K562 (cell line): ENCODE measurements around the gene CLK3.
"Not testable (repeated sequence)": the region's sequence is repeated elsewhere in the genome, so short reads cannot be mapped to it uniquely, and the experiment has no call there.

Experiments
- ATF6 ChIP-seq: sonication (generic); formaldehyde crosslinking; IDR thresholded peaks from 2 replicates; pipeline ENCODE4 v1.4.0; 2020; ENCODE audit warnings: mild to moderate bottlenecking, missing genetic modification reagents
- BRF2 ChIP-seq: IDR thresholded peaks from 3 replicates; pipeline ENCODE4 v1.6.1; 2011; ENCODE audit warnings: borderline replicate concordance, mild to moderate bottlenecking; ENCODE audit not compliant: insufficient read length, insufficient read depth
- CREM ChIP-seq: IDR thresholded peaks from 2 replicates; pipeline ENCODE4 v1.6.1; 2014; ENCODE audit warnings: antibody characterized with exemption, low read depth
- MAX ChIP-seq: sonication (generic); formaldehyde crosslinking; IDR thresholded peaks from 2 replicates; pipeline ENCODE4 v1.9.0; 2022; ENCODE audit warnings: mild to moderate bottlenecking, missing genetic modification reagents
- MNT ChIP-seq, 2 experiments: fragments of 450-650 bp; conservative IDR thresholded peaks; 2 replicates each; pipeline ENCODE4 v1.6.1; 2017; ENCODE audit warnings: mild to moderate bottlenecking in 2 of 2, moderate library complexity in 2 of 2
- TOE1 ChIP-seq, 2 experiments: fragments of 450-650 bp in 1 of 2; sonication (generic) in 1 of 2; formaldehyde crosslinking in 1 of 2; IDR thresholded peaks; 2 replicates each; pipeline versions ENCODE4 v1.7.1 to v1.8.0; 2016 to 2022; ENCODE audit warnings: borderline replicate concordance in 2 of 2, mild to moderate bottlenecking in 2 of 2, antibody characterized with exemption in 1 of 2, inconsistent platforms in 1 of 2, low read depth in 1 of 2, missing genetic modification reagents in 1 of 2, moderate library complexity in 1 of 2
- ZNF445 ChIP-seq: fragments of 250-450 bp; sonication (Bioruptor Pico); IDR thresholded peaks from 2 replicates; pipeline ENCODE4 v1.4.0; 2020; ENCODE audit warnings: low read depth, mild to moderate bottlenecking, moderate library complexity
- TF ChIP-seq, protein P1 (sequence below), 3 experiments: IDR thresholded peaks in 2 of 3; conservative IDR thresholded peaks in 1 of 3; 2 replicates each; pipeline ENCODE4 v1.5.1; 2011 to 2012; ENCODE audit warnings: low read length in 3 of 3, mild to moderate bottlenecking in 3 of 3, control low read depth in 2 of 3, improper control_type of control experiment in 1 of 3, inconsistent platforms in 1 of 3, low read depth in 1 of 3, mixed read lengths in 1 of 3, moderate library complexity in 1 of 3; ENCODE audit not compliant: insufficient read depth in 2 of 3

GRCh38 chr15:74597146-74597705 lies 18.4 kb upstream of the CLK3 start:
- TF ChIP-seq MAX (CRISPR knock-in tag); BRF2; CREM; ZNF445 (CRISPR knock-in tag); TOE1 (IDR thresholded peaks at IDR 0.05; ENCODE audit: borderline replicate concordance); TOE1 (CRISPR knock-in tag; IDR thresholded peaks at IDR 0.05; ENCODE audit: borderline replicate concordance, low read depth); MNT (conservative IDR thresholded peaks at IDR 0.05); ATF6 (CRISPR knock-in tag): not testable (repeated sequence)
- TF ChIP-seq, protein P1, sequence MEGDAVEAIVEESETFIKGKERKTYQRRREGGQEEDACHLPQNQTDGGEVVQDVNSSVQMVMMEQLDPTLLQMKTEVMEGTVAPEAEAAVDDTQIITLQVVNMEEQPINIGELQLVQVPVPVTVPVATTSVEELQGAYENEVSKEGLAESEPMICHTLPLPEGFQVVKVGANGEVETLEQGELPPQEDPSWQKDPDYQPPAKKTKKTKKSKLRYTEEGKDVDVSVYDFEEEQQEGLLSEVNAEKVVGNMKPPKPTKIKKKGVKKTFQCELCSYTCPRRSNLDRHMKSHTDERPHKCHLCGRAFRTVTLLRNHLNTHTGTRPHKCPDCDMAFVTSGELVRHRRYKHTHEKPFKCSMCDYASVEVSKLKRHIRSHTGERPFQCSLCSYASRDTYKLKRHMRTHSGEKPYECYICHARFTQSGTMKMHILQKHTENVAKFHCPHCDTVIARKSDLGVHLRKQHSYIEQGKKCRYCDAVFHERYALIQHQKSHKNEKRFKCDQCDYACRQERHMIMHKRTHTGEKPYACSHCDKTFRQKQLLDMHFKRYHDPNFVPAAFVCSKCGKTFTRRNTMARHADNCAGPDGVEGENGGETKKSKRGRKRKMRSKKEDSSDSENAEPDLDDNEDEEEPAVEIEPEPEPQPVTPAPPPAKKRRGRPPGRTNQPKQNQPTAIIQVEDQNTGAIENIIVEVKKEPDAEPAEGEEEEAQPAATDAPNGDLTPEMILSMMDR (IDR thresholded peaks at IDR 0.05 in 2 of 3, conservative IDR thresholded peaks at IDR 0.05 in 1 of 3; ENCODE audit: insufficient read depth in 2 of 3, low read depth in 1 of 3, low read length in 3 of 3): not testable (repeated sequence)
